Suprapubic skin (tissue), 4 donors: ENCODE results near the gene AMPH.

ENCODE experiments used
- CTCF ChIP-seq, 2 donors: fragments of 200-600 bp in 1 of 2; fragments of 450-650 bp in 1 of 2; sonication (generic) in 1 of 2; IDR thresholded peaks; one replicate each; pipeline ENCODE4 v1.5.1; 2016 to 2019; ENCODE audit warnings: antibody characterized with exemption in 2 of 2, mild to moderate bottlenecking in 1 of 2, moderate library complexity in 1 of 2
- EP300 ChIP-seq: sonication (generic); formaldehyde crosslinking; IDR thresholded peaks from one replicate; pipeline ENCODE4 v1.6.1; 2017; ENCODE audit warnings: antibody characterized with exemption
- POLR2A ChIP-seq, 2 donors: fragments of 450-650 bp; IDR thresholded peaks; one replicate each; pipeline ENCODE4 v1.6.1; 2017; ENCODE audit warnings: antibody characterized with exemption in 2 of 2, mild to moderate bottlenecking in 2 of 2, moderate library complexity in 2 of 2
- POLR2AphosphoS5 ChIP-seq, 3 donors: sonication (generic); formaldehyde crosslinking; IDR thresholded peaks; one replicate each; pipeline ENCODE4 v1.6.1; 2017; ENCODE audit warnings: antibody characterized with exemption in 3 of 3

DNA sequence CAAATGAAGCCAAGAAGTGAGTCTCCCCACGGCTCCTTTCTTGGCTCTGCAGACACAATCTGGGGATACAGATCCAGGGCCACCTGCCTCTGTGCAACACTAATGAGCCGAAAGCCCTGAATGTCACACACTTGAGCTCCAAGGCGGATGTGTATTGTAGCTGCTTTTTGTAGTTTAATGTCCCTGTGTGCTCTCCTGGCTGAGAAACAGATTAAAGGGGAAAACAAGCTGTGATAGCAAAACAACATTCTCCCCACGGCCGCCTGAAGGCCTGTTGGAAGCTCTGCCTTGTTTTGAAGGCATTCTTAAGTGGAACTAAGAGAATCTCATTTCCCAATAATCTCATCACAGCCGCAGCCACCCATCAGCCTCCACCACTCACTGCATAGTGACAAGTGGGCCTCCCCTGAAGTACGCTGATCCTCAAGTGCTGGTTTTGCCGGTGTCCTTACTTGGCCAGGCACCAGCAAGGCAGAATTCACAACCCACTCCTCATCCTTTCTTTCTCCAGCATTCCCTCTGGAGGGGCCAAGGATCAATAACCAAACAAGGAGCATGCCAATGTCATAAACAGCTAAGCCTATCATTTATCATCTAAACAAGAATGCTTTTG, 44.4 kb upstream of the AMPH start:
- TF ChIP-seq CTCF (IDR thresholded peaks at IDR 0.05) (no peak), EP300 (no peak), POLR2A (IDR thresholded peaks at IDR 0.05) (no peak), POLR2AphosphoS5 (IDR thresholded peaks at IDR 0.05) (no peak)
